OCI-LY7 (cell line): ENCODE results near the gene KCNB1. TPM values are rescaled to one million over a fixed set of nuclear protein-coding genes. Genes with fewer than 3 reads are reported as not detected.

ENCODE experiments used
- BruUV-seq: library from RNA; stranded (reverse); fragments of 400-500 nt; replicated peaks from 2 replicates; lab custom pipeline; 2021; lab: Mats Ljungman, UMichigan
- CTCF ChIA-PET: fragments of 300-600 bp; sonication (Branson Sonifier 250); formaldehyde crosslinking; loops from one replicate; lab custom pipeline; 2022; ENCODE audit warnings: antibody characterized with exemption; ENCODE audit not compliant: unreplicated experiment; lab: Charles Lee
- POLR2A ChIA-PET: fragments of 300-600 bp; sonication (Branson Sonifier 250); formaldehyde crosslinking; loops from one replicate; lab custom pipeline; 2022; ENCODE audit warnings: antibody characterized with exemption; lab: Charles Lee
- DNase-seq: peaks from one replicate; pipeline ENCODE4 v3.0.0-alpha.2; 2015; ENCODE audit warnings: low spot score
- H2AFZ ChIP-seq: fragments of 200-600 bp; sonication (generic), shearing (Covaris generic); 2 replicates; pipeline ENCODE4 v1.6.1; 2014; ENCODE audit warnings: mild to moderate bottlenecking, antibody characterized with exemption, low read length, moderate library complexity
- H3K27ac ChIP-seq: fragments of 200-600 bp; sonication (generic); 2 replicates; pipeline ENCODE4 v1.5.1; 2014; ENCODE audit warnings: mixed run types, low read depth, mild to moderate bottlenecking, moderate library complexity, low read length, inconsistent platforms; ENCODE audit not compliant: poor library complexity, severe bottlenecking
- H3K36me3 ChIP-seq: fragments of 200-600 bp; sonication (generic); 2 replicates; pipeline ENCODE4 v1.6.1; 2014; ENCODE audit warnings: mild to moderate bottlenecking, antibody characterized with exemption, low read length, moderate library complexity, mixed read lengths; ENCODE audit not compliant: insufficient read depth
- H3K4me1 ChIP-seq: fragments of 200-600 bp; sonication (generic); 2 replicates; pipeline ENCODE4 v1.5.1; 2014; ENCODE audit warnings: mild to moderate bottlenecking, low read length; ENCODE audit not compliant: insufficient read depth, poor library complexity, severe bottlenecking
- H3K4me2 ChIP-seq: fragments of 200-600 bp; sonication (generic); 2 replicates; pipeline ENCODE4 v1.6.1; 2014; ENCODE audit warnings: mild to moderate bottlenecking, low read length
- H3K4me3 ChIP-seq: fragments of 200-600 bp; sonication (generic); 2 replicates; pipeline ENCODE4 v1.5.1; 2014; ENCODE audit warnings: mild to moderate bottlenecking, low read depth, low read length; ENCODE audit not compliant: poor library complexity, severe bottlenecking
- H3K79me2 ChIP-seq: fragments of 200-600 bp; sonication (generic); 2 replicates; pipeline ENCODE4 v1.6.1; 2016; ENCODE audit warnings: low read depth, mild to moderate bottlenecking, low read length, moderate library complexity, mixed read lengths; ENCODE audit not compliant: insufficient read depth
- H3K9me2 ChIP-seq: fragments of 200-600 bp; sonication (generic); 2 replicates; pipeline ENCODE4 v1.6.1; 2016; ENCODE audit warnings: mild to moderate bottlenecking, low read length, mixed read lengths; ENCODE audit not compliant: insufficient read depth
- H3K9me3 ChIP-seq: fragments of 200-600 bp; sonication (generic); 2 replicates; pipeline ENCODE4 v1.6.1; 2014; ENCODE audit warnings: mild to moderate bottlenecking, mixed run types, low read length, mixed read lengths
- H4K20me1 ChIP-seq: fragments of 200-600 bp; sonication (generic); 2 replicates; pipeline ENCODE4 v1.6.1; 2014; ENCODE audit warnings: mild to moderate bottlenecking, antibody characterized with exemption, low read length, moderate library complexity, mixed read lengths; ENCODE audit not compliant: insufficient read depth
- EZH2phosphoT487 ChIP-seq: fragments of 200-600 bp; sonication (generic); IDR thresholded peaks from 2 replicates; pipeline ENCODE4 v1.6.1; 2018; ENCODE audit warnings: low read depth, borderline replicate concordance, mild to moderate bottlenecking, mixed run types, antibody characterized with exemption, low read length, moderate library complexity, mixed read lengths
- intact Hi-C: fragments of 100-400 bp; cut with micrococcal nuclease; formaldehyde crosslinking; loops from one replicate; pipeline ENCODE4 v1.10.0; 2022; ENCODE audit not compliant: unreplicated experiment
- total RNA-seq, 2 experiments: library from RNA; depleted of rRNA in 1 of 2; stranded (reverse); fragments of >200 nt in 1 of 2; shearing (Covaris generic) in 1 of 2; gene quantifications; 2 replicates each; pipeline ENCODE4 v1.2.3, GENCODE V29; 2014 to 2022
- TF ChIP-seq, protein P1 (sequence below): fragments of 200-600 bp; sonication (generic); conservative IDR thresholded peaks from 2 replicates; pipeline ENCODE4 v1.5.1; 2014; ENCODE audit warnings: mild to moderate bottlenecking, antibody characterized with exemption, low read length, moderate library complexity, mixed read lengths

Gene KCNB1
- total RNA-seq, 2 experiments from 2014 or later, result not detected

DNA sequence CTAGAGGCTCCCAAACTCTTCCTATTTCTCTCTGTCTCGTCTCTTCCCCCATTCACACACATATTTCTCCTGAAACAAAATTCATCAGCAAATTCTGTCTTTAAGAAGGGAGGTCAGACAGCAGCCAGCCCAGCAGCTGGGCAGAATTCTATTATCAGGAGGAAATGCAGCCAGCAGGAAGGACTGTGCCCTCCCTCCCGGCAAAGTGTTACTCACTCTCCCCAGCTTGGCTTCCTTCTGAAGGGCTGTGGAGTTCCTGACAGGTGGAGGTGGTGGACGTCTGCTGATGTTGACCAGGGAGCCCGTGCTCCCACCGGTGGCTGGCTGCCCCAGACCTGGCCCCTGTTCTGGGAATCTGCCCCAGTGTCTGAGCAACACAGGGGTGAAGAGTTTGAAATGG lies 37.3 kb downstream of the KCNB1 start:
- no peaks in the 10 kb centered on the region for H3K79me2 ChIP-seq
- H3K9me2 ChIP-seq, result no peaks in the 10 kb centered on the region
- no peaks in the 10 kb centered on the region for H3K9me3 ChIP-seq
- no peak for DNase-seq
- H3K27ac ChIP-seq, result no peak overlapping the region
- H4K20me1 ChIP-seq, result no peaks in the 10 kb centered on the region
- TF ChIP-seq EZH2phosphoT487, result no peak
- TF ChIP-seq, protein P1, sequence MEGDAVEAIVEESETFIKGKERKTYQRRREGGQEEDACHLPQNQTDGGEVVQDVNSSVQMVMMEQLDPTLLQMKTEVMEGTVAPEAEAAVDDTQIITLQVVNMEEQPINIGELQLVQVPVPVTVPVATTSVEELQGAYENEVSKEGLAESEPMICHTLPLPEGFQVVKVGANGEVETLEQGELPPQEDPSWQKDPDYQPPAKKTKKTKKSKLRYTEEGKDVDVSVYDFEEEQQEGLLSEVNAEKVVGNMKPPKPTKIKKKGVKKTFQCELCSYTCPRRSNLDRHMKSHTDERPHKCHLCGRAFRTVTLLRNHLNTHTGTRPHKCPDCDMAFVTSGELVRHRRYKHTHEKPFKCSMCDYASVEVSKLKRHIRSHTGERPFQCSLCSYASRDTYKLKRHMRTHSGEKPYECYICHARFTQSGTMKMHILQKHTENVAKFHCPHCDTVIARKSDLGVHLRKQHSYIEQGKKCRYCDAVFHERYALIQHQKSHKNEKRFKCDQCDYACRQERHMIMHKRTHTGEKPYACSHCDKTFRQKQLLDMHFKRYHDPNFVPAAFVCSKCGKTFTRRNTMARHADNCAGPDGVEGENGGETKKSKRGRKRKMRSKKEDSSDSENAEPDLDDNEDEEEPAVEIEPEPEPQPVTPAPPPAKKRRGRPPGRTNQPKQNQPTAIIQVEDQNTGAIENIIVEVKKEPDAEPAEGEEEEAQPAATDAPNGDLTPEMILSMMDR, result no peak
- H2AFZ ChIP-seq, result no peak overlapping the region
- intact Hi-C loops, result no loop called here
- CTCF ChIA-PET, result no interaction called here
- H3K4me2 ChIP-seq, result no peak overlapping the region
- POLR2A ChIA-PET, result no interaction called here
- no peak overlapping the region for H3K4me3 ChIP-seq
- no peaks in the 10 kb centered on the region for H3K36me3 ChIP-seq
- H3K4me1 ChIP-seq, result no peaks in the 10 kb centered on the region
- BruUV-seq, result no TSS peak

DNA sequence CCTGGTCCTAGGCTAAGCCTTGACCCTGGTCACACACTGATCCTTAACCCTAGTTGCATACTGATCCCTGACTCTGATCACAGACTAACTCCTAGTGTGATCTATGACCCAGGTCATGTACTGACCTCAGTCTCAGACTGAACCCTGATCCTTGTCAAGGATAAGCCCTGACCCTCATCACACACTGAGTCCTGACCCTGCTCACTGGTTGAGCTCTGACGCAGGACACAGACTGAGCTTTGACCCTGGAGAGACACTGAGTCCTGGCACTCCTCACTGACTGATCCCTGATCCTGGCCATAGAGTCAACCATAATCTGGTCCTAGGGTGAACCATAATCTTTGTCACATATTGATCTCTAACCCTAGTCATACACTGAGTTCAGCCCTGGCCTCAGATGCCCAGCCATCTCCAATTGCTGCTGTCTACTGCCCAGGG lies 37.9 kb downstream of the KCNB1 start:
- CTCF ChIA-PET, result interaction anchor here (0.5 kb wide), 1 partner anchor 783 kb away, joined by 3 read pairs; no protein-coding TSS in a partner anchor
- Histone ChIP-seq H3K27ac (no peak overlapping the region), H3K4me1 (no peaks in the 10 kb centered on the region), H3K4me3 (no peak overlapping the region), H3K79me2 (no peaks in the 10 kb centered on the region), H2AFZ (no peak overlapping the region), H3K36me3 (no peaks in the 10 kb centered on the region), H3K9me3 (no peaks in the 10 kb centered on the region), H4K20me1 (no peaks in the 10 kb centered on the region), H3K4me2 (no peak overlapping the region), H3K9me2 (no peaks in the 10 kb centered on the region)
- intact Hi-C loops, result no loop called here
- POLR2A ChIA-PET, result no interaction called here
- DNase-seq, result no peak
- TF ChIP-seq, protein P1, result no peak
- no peak for TF ChIP-seq EZH2phosphoT487
- BruUV-seq, result no TSS peak

DNA sequence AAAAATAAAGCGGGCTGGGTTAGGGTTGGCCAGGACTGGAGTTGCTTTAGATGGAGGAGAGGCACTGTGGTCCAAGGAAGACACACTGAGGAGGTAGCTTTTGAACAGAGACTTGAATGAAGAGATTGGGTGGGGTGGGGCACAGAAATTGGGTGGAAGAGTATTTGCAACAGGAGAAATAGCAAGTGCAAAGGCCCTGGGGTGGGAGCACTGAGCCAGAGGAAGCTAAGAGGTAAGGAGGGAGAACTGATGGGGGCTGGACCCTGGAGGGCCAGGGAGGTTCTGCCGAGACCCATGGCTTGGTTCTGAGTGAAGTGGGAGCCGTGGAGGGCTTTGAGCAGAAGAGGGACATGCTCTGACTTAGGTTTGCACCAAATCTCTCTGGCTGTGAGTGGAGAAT lies 45.4 kb downstream of the KCNB1 start:
- intact Hi-C loops, result no loop called here
- CTCF ChIA-PET, result no interaction called here
- Histone ChIP-seq H3K9me3 (no peaks in the 10 kb centered on the region), H3K27ac (no peak overlapping the region), H3K36me3 (no peaks in the 10 kb centered on the region), H3K4me2 (no peak overlapping the region), H3K79me2 (no peaks in the 10 kb centered on the region), H4K20me1 (no peaks in the 10 kb centered on the region), H2AFZ (no peak overlapping the region), H3K4me1 (no peaks in the 10 kb centered on the region), H3K4me3 (no peak overlapping the region), H3K9me2 (no peaks in the 10 kb centered on the region)
- BruUV-seq, result no TSS peak
- TF ChIP-seq, protein P1, result no peak
- no peak for TF ChIP-seq EZH2phosphoT487
- no peak for DNase-seq
- POLR2A ChIA-PET, result no interaction called here
